ENCODE results near the gene MC5R.

MC5R gene

DNA sequence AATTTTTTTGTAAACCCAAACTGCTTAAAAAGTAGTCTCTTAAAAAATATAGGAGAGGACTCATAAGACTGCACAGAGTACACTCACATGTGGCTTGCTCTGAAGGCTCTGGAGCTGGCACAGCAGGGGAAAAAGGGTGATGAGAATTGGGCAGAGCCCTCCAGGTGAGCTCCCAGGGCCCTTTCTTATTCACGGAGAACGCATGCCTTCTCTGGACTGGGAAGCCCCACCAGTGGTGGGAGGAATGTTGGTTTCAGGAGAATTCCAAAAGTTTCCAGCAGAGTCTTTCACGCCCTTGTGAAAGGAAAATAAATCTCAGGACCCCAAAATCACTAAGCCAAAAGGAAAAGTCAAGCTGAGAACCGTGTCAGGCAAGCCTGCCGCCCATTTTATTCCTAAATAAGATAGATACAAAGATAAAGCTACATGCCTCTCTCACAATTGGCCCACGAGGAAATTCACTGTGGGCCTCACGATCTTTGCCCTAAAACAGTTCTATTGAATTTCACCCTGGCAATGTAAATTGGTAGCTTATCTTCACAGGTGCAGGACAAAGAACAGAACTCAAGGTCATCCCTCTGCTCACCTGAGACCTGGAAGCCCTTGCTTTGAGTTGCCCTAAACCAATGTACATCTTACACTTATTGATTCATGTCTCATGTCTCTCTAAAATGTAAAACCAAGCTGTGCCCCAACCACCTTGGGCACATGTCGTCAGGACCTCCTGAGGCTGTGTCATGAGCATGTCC, 15.5 kb upstream of the MC5R start:
- DNase-seq (ENCODE audit: extremely low read depth, insufficient read length), result no peak
- no peaks in the 10 kb centered on the region for H3K36me3 ChIP-seq (ENCODE audit: control insufficient read depth, insufficient read depth, low read length)
- no peak for TF ChIP-seq CTCF (IDR thresholded peaks at IDR 0.05; ENCODE audit: insufficient read depth, low read length, poor library complexity, severe bottlenecking)
- no peak overlapping the region for H3K4me3 ChIP-seq (replicated peaks; ENCODE audit: low read depth, low read length)
- H3K27me3 ChIP-seq (replicated peaks; ENCODE audit: control insufficient read depth, insufficient read depth, low read length), result no peaks in the 10 kb centered on the region

- Histone ChIP-seq H3K36me3 (ENCODE audit: control insufficient read depth, insufficient read depth, low read length) (no peaks in the 10 kb centered on the region), H3K4me3 (replicated peaks; ENCODE audit: low read depth, low read length) (no peak overlapping the region), H3K27me3 (replicated peaks; ENCODE audit: control insufficient read depth, insufficient read depth, low read length) (no peaks in the 10 kb centered on the region)
- no peak for TF ChIP-seq CTCF (IDR thresholded peaks at IDR 0.05; ENCODE audit: insufficient read depth, low read length, poor library complexity, severe bottlenecking)
- no peak for DNase-seq (ENCODE audit: extremely low read depth, insufficient read length)
These were observed 14.9 kb upstream of the MC5R start for GRCh38 chr18:13809043-13809430.

DNA sequence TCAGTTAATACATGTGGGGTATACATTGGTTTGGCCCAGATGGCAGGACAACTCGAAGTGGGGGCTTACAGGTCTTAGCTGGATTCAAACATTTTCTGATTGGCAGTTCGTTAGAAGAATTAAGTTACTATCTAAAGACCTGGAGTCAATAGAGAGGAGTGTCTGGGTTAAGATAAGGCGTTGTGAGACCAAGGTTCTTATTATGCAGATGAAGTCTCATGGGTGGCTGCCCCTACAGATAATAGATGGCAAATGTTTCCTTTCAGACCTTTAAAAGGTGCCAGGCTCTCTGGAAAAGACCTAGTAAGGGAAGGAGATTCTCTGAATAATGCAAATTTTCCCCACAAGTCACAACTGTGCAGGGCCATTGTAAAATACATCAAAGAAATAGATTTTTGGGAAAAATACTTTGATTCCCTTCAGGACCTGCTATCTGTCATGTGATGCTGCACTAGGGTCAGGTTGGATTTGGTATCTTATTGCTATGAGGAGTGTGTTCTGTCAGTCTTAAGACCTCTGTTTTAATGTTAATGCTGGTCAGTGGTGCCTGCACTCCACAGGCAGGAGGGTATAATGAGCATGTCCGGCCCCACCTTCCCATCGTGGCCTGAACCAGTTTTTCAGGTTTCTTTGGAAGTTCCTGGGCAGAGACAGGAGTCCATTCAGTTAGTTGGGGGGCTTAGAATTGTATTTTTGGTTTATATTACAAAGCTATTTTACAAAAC, 14.3 kb upstream of the MC5R start:
- Histone ChIP-seq H3K4me3 (replicated peaks; ENCODE audit: low read depth, low read length) (no peak overlapping the region), H3K27me3 (replicated peaks; ENCODE audit: control insufficient read depth, insufficient read depth, low read length) (no peaks in the 10 kb centered on the region), H3K36me3 (ENCODE audit: control insufficient read depth, insufficient read depth, low read length) (no peaks in the 10 kb centered on the region)
- DNase-seq (ENCODE audit: extremely low read depth, insufficient read length), result no peak
- TF ChIP-seq CTCF (IDR thresholded peaks at IDR 0.05; ENCODE audit: insufficient read depth, low read length, poor library complexity, severe bottlenecking), result no peak

GRCh38 chr18:13810950-13811485, 12.9 kb upstream of the MC5R start:
- DNase-seq (ENCODE audit: extremely low read depth, insufficient read length), result no peak
- no peak for TF ChIP-seq CTCF (IDR thresholded peaks at IDR 0.05; ENCODE audit: insufficient read depth, low read length, poor library complexity, severe bottlenecking)
- Histone ChIP-seq H3K36me3 (ENCODE audit: control insufficient read depth, insufficient read depth, low read length) (no peaks in the 10 kb centered on the region), H3K27me3 (replicated peaks; ENCODE audit: control insufficient read depth, insufficient read depth, low read length) (no peaks in the 10 kb centered on the region), H3K4me3 (replicated peaks; ENCODE audit: low read depth, low read length) (no peak overlapping the region)

GRCh38 chr18:13811993-13812392, 12.0 kb upstream of the MC5R start:
- peak; percentile 46 for TF ChIP-seq CTCF (IDR thresholded peaks at IDR 0.05; ENCODE audit: insufficient read depth, low read length, poor library complexity, severe bottlenecking)
- DNase-seq (ENCODE audit: extremely low read depth, insufficient read length), result no peak
- no peak overlapping the region for H3K4me3 ChIP-seq (replicated peaks; ENCODE audit: low read depth, low read length)
- H3K27me3 ChIP-seq (replicated peaks; ENCODE audit: control insufficient read depth, insufficient read depth, low read length), result peaks cover 1% of the 10 kb centered on the region; the same call in 1 of the 2 replicates
- H3K36me3 ChIP-seq (ENCODE audit: control insufficient read depth, insufficient read depth, low read length), result no peaks in the 10 kb centered on the region
